ENCODE measurements around the gene APOH. TPM values are rescaled to one million over a fixed set of nuclear protein-coding genes. Genes with fewer than 3 reads are reported as not detected.

The APOH gene
- total and polyA plus RNA-seq, 2 of the 13 experiments (the other 11 are each of a cell fraction or from before 2014, with no cell fraction given), result 4,846 to 5,748 TPM

DNA sequence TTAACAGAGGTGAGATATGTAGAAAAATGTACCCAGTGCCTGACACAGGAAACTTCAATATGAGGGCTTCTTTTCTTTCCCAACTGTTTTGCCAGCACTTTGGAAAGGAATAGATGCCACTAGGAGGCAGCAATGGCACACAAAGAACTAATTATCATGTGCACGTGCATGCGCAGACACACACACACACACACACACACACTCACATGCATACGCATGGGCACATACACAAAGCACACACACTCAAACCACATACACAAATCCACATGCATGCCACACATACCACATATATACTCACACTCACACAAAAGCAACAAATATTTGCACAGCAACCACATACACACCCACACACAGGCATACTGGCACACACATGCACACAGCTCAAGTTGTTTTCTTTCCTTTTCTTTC lies 28.5 kb downstream of the APOH start (continued):
- TF ChIP-seq, protein P1, sequence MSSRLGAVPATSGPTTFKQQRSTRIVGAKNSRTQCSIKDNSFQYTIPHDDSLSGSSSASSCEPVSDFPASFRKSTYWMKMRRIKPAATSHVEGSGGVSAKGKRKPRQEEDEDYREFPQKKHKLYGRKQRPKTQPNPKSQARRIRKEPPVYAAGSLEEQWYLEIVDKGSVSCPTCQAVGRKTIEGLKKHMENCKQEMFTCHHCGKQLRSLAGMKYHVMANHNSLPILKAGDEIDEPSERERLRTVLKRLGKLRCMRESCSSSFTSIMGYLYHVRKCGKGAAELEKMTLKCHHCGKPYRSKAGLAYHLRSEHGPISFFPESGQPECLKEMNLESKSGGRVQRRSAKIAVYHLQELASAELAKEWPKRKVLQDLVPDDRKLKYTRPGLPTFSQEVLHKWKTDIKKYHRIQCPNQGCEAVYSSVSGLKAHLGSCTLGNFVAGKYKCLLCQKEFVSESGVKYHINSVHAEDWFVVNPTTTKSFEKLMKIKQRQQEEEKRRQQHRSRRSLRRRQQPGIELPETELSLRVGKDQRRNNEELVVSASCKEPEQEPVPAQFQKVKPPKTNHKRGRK (CRISPR knock-in tag; IDR thresholded peaks at IDR 0.05), result no peak

DNA sequence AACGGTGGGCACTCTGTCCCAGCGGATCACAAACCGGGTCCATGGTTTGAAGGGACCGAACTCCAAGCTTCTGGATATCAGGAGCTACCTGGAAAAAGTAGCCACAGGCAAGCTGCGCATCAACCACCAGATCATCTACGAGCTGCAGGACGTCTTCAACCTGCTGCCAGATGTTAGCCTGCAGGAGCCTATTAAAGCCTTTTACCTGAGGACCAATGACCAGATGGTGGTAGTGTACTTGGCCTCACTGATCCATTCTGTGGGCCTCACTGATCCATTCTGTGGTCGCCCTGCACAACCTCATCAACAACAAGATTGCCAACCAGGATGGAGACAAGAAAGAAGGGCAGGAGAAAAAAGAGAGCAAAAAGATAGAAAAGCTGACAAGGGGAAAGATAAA lies 31.0 kb downstream of the APOH start:
- in situ Hi-C loops (cut with HindIII; ENCODE audit: extremely low pct_ligation_motif_present, low pct_unique_long_range_greater_than_20kb) (loop anchor here (10.0 kb wide), 1 partner anchor 707 kb away; no protein-coding TSS in a partner anchor), intact Hi-C loops (cut with micrococcal nuclease; ENCODE audit: unreplicated experiment) (no loop called here)
- Histone ChIP-seq H3K36me3 (replicated peaks in 1 of 2; ENCODE audit: control insufficient read depth in 1 of 2, insufficient read depth in 2 of 2, low read length in 2 of 2) (no peaks in the 10 kb centered on the region), H3K4me1 (ENCODE audit: insufficient read depth, low read length) (peaks cover 16% of the 10 kb centered on the region), H3K79me2 (ENCODE audit: insufficient read depth, low read length) (no peaks in the 10 kb centered on the region), H2AFZ (ENCODE audit: low read length) (no peak overlapping the region), H3K27ac (ENCODE audit: extremely low read length, insufficient read depth, low read length) (no peak overlapping the region), H4K20me1 (ENCODE audit: insufficient read depth, low read length) (no peaks in the 10 kb centered on the region), H3K4me3 (replicated peaks in 1 of 3; ENCODE audit: insufficient read depth in 1 of 3, low read depth in 2 of 3, low read length in 3 of 3) (no peak overlapping the region), H3K4me2 (ENCODE audit: low read depth, low read length) (no peak overlapping the region), H3K9me3 (ENCODE audit: low read length) (no peaks in the 10 kb centered on the region), H3K27me3 (ENCODE audit: control insufficient read depth in 1 of 2, insufficient read depth in 2 of 2, low read length in 2 of 2) (no peaks in the 10 kb centered on the region), H3K9ac (ENCODE audit: insufficient read depth, low read depth, low read length) (no peak overlapping the region)
- WGBS (ENCODE audit: low lambda C conversion rate), result 79% methylated on average over 8 of the region's 8 CpGs
- no peak for DNase-seq (ENCODE audit: low spot score)
- no peak for ATAC-seq
- FAIRE-seq, result no peak
- BruUV-seq (replicated peaks), result no TSS peak
- ChIA-PET POLR2A (no interaction called here), CTCF (ENCODE audit: low intra/inter-chr PET ratio, low total read pairs) (no interaction called here)
- no peak for TF ChIP-seq FOXK1 (CRISPR knock-in tag; IDR thresholded peaks at IDR 0.05; ENCODE audit: borderline replicate concordance, low read depth)
- peak; percentile 93 for TF ChIP-seq ZNF124 (CRISPR knock-in tag; IDR thresholded peaks at IDR 0.05)

DNA sequence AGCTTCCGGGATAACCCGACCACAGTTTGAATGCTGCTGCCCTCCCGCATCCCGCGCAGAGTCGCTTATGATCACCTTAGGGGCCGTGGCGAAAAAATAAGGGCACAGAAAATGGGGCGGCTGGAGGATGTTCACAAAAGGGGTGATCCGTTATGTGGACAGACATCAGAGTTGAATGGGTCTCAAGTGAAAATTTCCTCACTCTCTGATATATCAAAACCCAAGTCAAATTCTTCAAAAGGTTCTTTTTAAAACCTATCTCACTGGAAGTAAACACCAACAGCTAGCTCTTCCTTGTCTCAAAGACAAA lies 36.9 kb downstream of the APOH start:
- Histone ChIP-seq H3K79me2 (ENCODE audit: insufficient read depth, low read length) (peaks cover 3% of the 10 kb centered on the region), H3K4me3 (replicated peaks in 1 of 3; ENCODE audit: insufficient read depth in 1 of 3, low read depth in 2 of 3, low read length in 3 of 3) (peak overlapping the region; percentile 78 to 86 (median 79)), H3K27ac (ENCODE audit: extremely low read length, insufficient read depth, low read length) (no peak overlapping the region), H3K9ac (ENCODE audit: insufficient read depth, low read depth, low read length) (no peak overlapping the region), H3K4me2 (ENCODE audit: low read depth, low read length) (peak overlapping the region; percentile 92), H3K4me1 (ENCODE audit: insufficient read depth, low read length) (peaks cover 23% of the 10 kb centered on the region), H3K36me3 (replicated peaks in 1 of 2; ENCODE audit: control insufficient read depth in 1 of 2, insufficient read depth in 2 of 2, low read length in 2 of 2) (no peaks in the 10 kb centered on the region), H3K27me3 (ENCODE audit: control insufficient read depth in 1 of 2, insufficient read depth in 2 of 2, low read length in 2 of 2) (no peaks in the 10 kb centered on the region; a peak in 1 of 5 replicates), H4K20me1 (ENCODE audit: insufficient read depth, low read length) (no peaks in the 10 kb centered on the region), H2AFZ (ENCODE audit: low read length) (no peak overlapping the region), H3K9me3 (ENCODE audit: low read length) (no peaks in the 10 kb centered on the region)
- no TSS peak for BruUV-seq (replicated peaks)
- POLR2A ChIA-PET, result no interaction called here
- TF ChIP-seq, protein P2, sequence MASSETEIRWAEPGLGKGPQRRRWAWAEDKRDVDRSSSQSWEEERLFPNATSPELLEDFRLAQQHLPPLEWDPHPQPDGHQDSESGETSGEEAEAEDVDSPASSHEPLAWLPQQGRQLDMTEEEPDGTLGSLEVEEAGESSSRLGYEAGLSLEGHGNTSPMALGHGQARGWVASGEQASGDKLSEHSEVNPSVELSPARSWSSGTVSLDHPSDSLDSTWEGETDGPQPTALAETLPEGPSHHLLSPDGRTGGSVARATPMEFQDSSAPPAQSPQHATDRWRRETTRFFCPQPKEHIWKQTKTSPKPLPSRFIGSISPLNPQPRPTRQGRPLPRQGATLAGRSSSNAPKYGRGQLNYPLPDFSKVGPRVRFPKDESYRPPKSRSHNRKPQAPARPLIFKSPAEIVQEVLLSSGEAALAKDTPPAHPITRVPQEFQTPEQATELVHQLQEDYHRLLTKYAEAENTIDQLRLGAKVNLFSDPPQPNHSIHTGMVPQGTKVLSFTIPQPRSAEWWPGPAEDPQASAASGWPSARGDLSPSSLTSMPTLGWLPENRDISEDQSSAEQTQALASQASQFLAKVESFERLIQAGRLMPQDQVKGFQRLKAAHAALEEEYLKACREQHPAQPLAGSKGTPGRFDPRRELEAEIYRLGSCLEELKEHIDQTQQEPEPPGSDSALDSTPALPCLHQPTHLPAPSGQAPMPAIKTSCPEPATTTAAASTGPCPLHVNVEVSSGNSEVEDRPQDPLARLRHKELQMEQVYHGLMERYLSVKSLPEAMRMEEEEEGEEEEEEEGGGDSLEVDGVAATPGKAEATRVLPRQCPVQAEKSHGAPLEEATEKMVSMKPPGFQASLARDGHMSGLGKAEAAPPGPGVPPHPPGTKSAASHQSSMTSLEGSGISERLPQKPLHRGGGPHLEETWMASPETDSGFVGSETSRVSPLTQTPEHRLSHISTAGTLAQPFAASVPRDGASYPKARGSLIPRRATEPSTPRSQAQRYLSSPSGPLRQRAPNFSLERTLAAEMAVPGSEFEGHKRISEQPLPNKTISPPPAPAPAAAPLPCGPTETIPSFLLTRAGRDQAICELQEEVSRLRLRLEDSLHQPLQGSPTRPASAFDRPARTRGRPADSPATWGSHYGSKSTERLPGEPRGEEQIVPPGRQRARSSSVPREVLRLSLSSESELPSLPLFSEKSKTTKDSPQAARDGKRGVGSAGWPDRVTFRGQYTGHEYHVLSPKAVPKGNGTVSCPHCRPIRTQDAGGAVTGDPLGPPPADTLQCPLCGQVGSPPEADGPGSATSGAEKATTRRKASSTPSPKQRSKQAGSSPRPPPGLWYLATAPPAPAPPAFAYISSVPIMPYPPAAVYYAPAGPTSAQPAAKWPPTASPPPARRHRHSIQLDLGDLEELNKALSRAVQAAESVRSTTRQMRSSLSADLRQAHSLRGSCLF (CRISPR knock-in tag; IDR thresholded peaks at IDR 0.05; ENCODE audit: borderline replicate concordance), result 0 out of 2 replicates have a peak, but pooled peaks have one; percentile 6
- no peak for TF ChIP-seq SSRP1 (CRISPR knock-in tag; IDR thresholded peaks at IDR 0.05)
- 0 out of 2 replicates have a peak, but pooled peaks have one; percentile 2 for TF ChIP-seq SOX5 (CRISPR knock-in tag; IDR thresholded peaks at IDR 0.05; ENCODE audit: borderline replicate concordance)
- peak; percentile 9 for TF ChIP-seq XRCC5 (optimal IDR thresholded peaks at IDR 0.05; ENCODE audit: low read length)
- TF ChIP-seq ZNF383 (CRISPR knock-in tag; IDR thresholded peaks at IDR 0.05; ENCODE audit: borderline replicate concordance), result peak; percentile 12; the same call in 1 of the 2 replicates
- TF ChIP-seq ZNF782 (CRISPR knock-in tag; IDR thresholded peaks at IDR 0.05; ENCODE audit: borderline replicate concordance), result 0 out of 2 replicates have a peak, but pooled peaks have one; percentile 3
- no peak for TF ChIP-seq NAIF1 (CRISPR knock-in tag; IDR thresholded peaks at IDR 0.05; ENCODE audit: borderline replicate concordance)
- FAIRE-seq (peak; percentile 15), ATAC-seq (no peak), DNase-seq (ENCODE audit: low spot score) (no peak)
- CTCF ChIA-PET (ENCODE audit: low intra/inter-chr PET ratio, low total read pairs), result no interaction called here
- intact Hi-C loops (cut with micrococcal nuclease; ENCODE audit: unreplicated experiment) (no loop called here), in situ Hi-C loops (cut with HindIII; ENCODE audit: extremely low pct_ligation_motif_present, low pct_unique_long_range_greater_than_20kb) (loop anchor here (10.0 kb wide), 1 partner anchor 712 kb away; no protein-coding TSS in a partner anchor)
- 3% methylated on average over 10 of the region's 10 CpGs for WGBS (ENCODE audit: low lambda C conversion rate)

All from HepG2 (cell line).